Chondrocyte (in vitro differentiated cells): Measurements from ENCODE around the gene SCAF8. TPM values are rescaled to one million over a fixed set of nuclear protein-coding genes. Genes with fewer than 3 reads are reported as not detected.
"Not testable (repeated sequence)": the region's sequence is repeated elsewhere in the genome, so short reads cannot be mapped to it uniquely, and the experiment has no call there.

Experiments used
- DNase-seq: peaks from one replicate; pipeline ENCODE4 v3.0.0; 2021; ENCODE audit warnings: mixed read lengths, low spot score
- H3K27ac Mint-ChIP-seq: one replicate; pipeline ENCODE4 v1.8.0; 2021; ENCODE audit warnings: mild to moderate bottlenecking, moderate library complexity, mixed read lengths; ENCODE audit not compliant: unreplicated experiment
- H3K27me3 Mint-ChIP-seq: 2 replicates; pipeline ENCODE4 v1.8.0; 2021; ENCODE audit warnings: low read depth, mixed read lengths
- H3K36me3 Mint-ChIP-seq: 2 replicates; pipeline ENCODE4 v1.8.0; 2021; ENCODE audit warnings: low read depth, mixed read lengths
- H3K4me1 Mint-ChIP-seq: 2 replicates; pipeline ENCODE4 v1.8.0; 2021; ENCODE audit warnings: low read depth, mild to moderate bottlenecking, mixed read lengths
- H3K4me3 Mint-ChIP-seq: one replicate; pipeline ENCODE4 v1.8.0; 2021; ENCODE audit warnings: mild to moderate bottlenecking, moderate library complexity, mixed read lengths; ENCODE audit not compliant: unreplicated experiment
- H3K9me3 Mint-ChIP-seq: 2 replicates; pipeline ENCODE4 v1.8.0; 2021; ENCODE audit warnings: low read depth, mixed read lengths
- total RNA-seq: library from RNA; stranded (reverse); gene quantifications from 3 replicates; pipeline ENCODE4 v1.2.1, GENCODE V29; 2021
- TF ChIP-seq, protein P1 (sequence below): fragments of 200-600 bp; sonication (generic); IDR thresholded peaks from 2 replicates; pipeline ENCODE4 v1.5.0; 2021; ENCODE audit warnings: antibody characterized with exemption, mild to moderate bottlenecking, moderate library complexity

The SCAF8 gene
- total RNA-seq, 1 donor from 2014 or later, result 36.3 TPM

DNA sequence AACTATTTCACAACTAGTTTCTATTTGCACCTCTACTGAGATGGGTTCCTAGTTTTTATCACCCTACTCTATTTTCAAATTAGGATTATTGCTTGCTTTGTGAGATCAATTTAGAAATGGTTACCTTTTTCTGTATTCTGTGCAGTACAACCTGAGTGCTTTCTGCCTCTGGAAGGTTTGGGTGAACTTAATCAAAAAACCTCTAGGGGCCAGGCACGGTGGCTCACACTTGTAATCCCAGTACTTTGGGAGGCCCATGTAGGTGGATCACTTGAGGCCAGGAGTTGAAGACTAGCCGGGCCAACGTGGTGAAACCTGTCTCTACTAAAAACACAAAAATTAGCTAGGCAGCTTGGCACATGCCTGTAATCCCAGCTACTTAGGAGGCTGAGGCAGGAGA, 63.3 kb downstream of the SCAF8 start:
- peaks cover 23% of the 10 kb centered on the region for H3K36me3 Mint-ChIP-seq
- TF ChIP-seq, protein P1, sequence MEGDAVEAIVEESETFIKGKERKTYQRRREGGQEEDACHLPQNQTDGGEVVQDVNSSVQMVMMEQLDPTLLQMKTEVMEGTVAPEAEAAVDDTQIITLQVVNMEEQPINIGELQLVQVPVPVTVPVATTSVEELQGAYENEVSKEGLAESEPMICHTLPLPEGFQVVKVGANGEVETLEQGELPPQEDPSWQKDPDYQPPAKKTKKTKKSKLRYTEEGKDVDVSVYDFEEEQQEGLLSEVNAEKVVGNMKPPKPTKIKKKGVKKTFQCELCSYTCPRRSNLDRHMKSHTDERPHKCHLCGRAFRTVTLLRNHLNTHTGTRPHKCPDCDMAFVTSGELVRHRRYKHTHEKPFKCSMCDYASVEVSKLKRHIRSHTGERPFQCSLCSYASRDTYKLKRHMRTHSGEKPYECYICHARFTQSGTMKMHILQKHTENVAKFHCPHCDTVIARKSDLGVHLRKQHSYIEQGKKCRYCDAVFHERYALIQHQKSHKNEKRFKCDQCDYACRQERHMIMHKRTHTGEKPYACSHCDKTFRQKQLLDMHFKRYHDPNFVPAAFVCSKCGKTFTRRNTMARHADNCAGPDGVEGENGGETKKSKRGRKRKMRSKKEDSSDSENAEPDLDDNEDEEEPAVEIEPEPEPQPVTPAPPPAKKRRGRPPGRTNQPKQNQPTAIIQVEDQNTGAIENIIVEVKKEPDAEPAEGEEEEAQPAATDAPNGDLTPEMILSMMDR, result no peak
- H3K27me3 Mint-ChIP-seq, result no peaks in the 10 kb centered on the region
- no peak overlapping the region for H3K4me3 Mint-ChIP-seq
- peaks cover 14% of the 10 kb centered on the region for H3K4me1 Mint-ChIP-seq
- H3K9me3 Mint-ChIP-seq, result no peaks in the 10 kb centered on the region
- no peak for DNase-seq
- H3K27ac Mint-ChIP-seq, result no peak overlapping the region

DNA sequence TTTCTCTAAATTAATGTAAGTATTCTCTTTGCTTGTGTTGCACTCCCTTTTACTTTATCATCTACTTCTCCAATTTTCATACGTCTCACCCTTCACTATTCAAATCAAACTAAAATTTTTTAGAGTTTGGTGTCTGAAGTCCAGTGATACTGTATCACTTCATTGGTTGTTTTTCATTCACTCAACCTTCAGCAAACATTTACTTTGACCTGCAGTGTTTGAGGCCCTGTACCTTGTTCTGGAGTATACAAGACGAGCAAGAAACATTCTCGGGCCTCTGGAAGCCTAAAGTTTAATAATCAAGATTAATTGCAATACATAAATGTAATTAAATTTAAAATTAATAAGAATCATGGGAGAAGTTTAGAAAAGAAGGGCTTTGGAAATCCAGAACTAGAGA, 64.6 kb downstream of the SCAF8 start:
- TF ChIP-seq, protein P1, result no peak
- Mint-ChIP-seq H3K4me3 (no peak overlapping the region), H3K36me3 (peaks cover 21% of the 10 kb centered on the region), H3K27me3 (no peaks in the 10 kb centered on the region), H3K4me1 (peaks cover under 1% of the 10 kb centered on the region), H3K9me3 (no peaks in the 10 kb centered on the region), H3K27ac (no peak overlapping the region)
- DNase-seq, result no peak

DNA sequence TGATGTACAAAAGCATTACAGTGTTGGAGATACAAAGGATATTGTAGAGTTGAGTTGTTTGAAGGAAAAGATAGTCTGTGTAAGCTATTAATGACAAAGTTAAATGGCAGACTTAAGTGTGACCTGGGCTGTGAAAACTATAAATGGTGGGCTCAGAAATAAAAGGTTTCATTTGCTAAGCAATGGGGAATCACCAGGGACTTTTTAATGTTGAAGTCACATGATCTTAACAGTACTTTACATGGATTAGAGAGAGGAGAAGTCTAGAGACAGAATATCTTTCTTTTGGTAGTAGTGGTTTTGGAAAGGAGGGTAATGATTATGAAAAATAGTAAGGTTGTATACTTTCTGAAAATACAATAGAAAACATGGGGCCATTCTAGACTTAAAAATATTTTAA, 67.1 kb downstream of the SCAF8 start:
- peaks cover 21% of the 10 kb centered on the region for H3K36me3 Mint-ChIP-seq
- TF ChIP-seq, protein P1, result no peak
- no peaks in the 10 kb centered on the region for H3K27me3 Mint-ChIP-seq
- no peak for DNase-seq
- H3K4me3 Mint-ChIP-seq, result no peak overlapping the region
- peaks cover 3% of the 10 kb centered on the region for H3K4me1 Mint-ChIP-seq
- H3K27ac Mint-ChIP-seq, result no peak overlapping the region
- no peaks in the 10 kb centered on the region for H3K9me3 Mint-ChIP-seq

DNA sequence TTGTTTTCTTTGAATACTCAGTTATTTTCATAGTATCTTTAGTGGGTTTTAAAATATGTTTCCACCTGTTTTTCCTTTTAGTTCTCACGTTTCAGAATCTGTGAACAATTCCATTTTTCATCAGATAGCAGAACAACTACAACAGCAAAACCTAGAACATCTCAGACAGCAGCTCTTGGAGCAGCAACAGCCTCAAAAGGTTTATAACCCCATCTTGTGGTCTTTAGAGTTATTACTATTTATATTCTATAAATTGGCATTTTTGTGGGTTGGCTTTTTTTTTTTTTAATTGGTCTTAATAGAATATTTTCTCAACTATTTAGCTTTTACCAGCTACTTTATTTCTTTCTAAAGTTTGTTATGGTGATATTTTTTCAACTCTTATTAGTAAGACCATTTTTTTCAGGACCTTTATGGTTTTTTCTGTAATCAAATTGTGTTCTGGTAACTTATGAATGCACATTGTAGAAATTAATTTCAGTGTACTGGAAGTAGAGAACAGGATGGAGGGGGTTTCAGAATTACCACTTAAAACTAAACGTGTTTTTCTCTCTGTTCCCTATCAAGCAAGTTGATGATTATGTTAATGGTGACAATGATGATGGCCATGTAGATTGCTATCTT, 72.2 kb downstream of the SCAF8 start:
- TF ChIP-seq, protein P1, result peak; percentile 89
- H3K4me3 Mint-ChIP-seq, result no peak overlapping the region
- H3K27me3 Mint-ChIP-seq, result no peaks in the 10 kb centered on the region
- no peaks in the 10 kb centered on the region for H3K9me3 Mint-ChIP-seq
- no peak for DNase-seq
- H3K4me1 Mint-ChIP-seq, result peaks cover 15% of the 10 kb centered on the region
- H3K27ac Mint-ChIP-seq, result peak overlapping the region; percentile 13
- peaks cover 15% of the 10 kb centered on the region for H3K36me3 Mint-ChIP-seq

DNA sequence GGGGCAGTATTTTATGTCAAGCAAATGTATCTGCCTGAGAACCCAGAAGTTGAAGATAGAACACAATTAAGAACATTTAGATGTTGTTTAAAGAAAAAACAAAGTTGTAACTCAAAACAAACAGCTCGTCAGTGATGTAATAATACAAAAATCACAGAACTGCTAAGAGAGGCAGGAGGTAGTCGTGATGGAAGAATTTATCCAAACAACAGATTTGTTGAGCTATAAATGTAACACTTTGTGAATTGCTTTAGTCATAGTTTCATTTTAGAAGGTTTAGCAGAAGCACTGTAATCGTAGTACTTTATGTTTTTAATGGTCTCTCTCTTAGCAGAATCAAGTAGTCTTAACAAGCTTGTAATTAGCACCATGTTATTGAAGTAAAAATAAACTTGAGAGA, 73.6 kb downstream of the SCAF8 start:
- TF ChIP-seq, protein P1, result no peak
- no peak for DNase-seq
- H3K9me3 Mint-ChIP-seq, result no peaks in the 10 kb centered on the region
- peak overlapping the region; percentile 86 for H3K27ac Mint-ChIP-seq
- no peak overlapping the region for H3K4me3 Mint-ChIP-seq
- H3K27me3 Mint-ChIP-seq, result no peaks in the 10 kb centered on the region
- H3K4me1 Mint-ChIP-seq, result peaks cover 15% of the 10 kb centered on the region
- peaks cover 19% of the 10 kb centered on the region for H3K36me3 Mint-ChIP-seq

DNA sequence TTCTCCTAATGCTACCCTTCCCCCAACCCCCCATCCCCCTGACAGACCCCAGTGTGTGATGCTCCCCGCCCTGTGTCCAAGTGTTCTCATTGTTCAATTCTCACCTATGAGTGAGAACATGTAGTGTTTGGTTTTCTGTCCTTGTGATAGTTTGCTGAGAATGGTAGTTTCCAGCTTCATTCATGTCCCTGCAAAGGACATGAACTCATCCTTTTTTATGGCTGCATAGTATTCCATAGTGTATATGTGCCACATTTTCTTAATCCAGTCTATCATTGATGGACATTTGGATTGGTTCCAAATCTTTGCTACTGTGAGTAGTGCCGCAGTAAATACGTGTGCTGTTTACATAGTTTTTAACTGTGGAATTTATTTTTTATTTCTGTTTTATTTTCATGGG, 78.4 kb downstream of the SCAF8 start:
- H3K27me3 Mint-ChIP-seq, H3K9me3 Mint-ChIP-seq, H3K27ac Mint-ChIP-seq, DNase-seq, H3K4me3 Mint-ChIP-seq: not testable (repeated sequence)
- peaks cover 19% of the 10 kb centered on the region for H3K4me1 Mint-ChIP-seq
- peaks cover 25% of the 10 kb centered on the region for H3K36me3 Mint-ChIP-seq
